Measurements from ENCODE around the gene PIGT. TPM values are rescaled to one million over a fixed set of nuclear protein-coding genes. Genes with fewer than 3 reads are reported as not detected.
A peak's percentile ranks its signal among the peaks of the same experiment; 100 is the strongest.

Gene PIGT
- total RNA-seq, 2 donors from 2014 or later = 83.3 to 90.1 TPM

DNA sequence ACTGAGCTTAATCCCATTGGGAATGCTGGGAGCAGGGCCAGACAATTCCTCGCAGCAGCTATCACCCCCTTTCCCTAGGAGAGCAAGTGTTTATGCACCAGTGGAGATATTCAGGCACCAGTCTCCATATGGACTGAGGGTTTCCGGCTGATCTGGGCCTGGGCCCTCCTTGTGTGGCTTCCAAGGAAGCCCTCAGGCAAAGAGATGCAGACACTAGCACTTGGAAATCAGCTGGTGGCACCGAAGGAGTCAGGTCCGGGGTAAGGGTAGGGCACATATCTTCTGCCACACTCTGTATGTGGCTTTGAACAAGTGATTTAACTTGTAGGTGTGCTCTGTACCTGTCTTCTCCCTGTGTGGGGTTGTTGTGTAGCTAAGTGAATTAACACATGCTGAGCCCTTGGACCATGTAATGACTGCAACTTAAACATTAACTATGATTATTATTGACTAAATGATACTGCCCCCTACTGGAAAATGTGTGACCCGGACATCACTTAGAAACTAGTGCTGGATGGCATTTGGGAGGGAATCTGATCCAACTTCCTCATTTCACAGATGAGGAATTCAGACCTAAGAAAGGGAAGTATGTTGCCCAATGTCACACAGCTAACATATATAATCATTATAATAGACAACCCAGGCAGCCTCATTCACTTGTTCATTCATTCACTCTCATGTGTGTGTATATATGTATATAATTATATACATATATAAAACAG is 34.3 kb downstream of the PIGT start:
- Mint-ChIP-seq H3K9me3 (no peaks in the 10 kb centered on the region), H3K27me3 (ENCODE audit: insufficient read depth) (no peaks in the 10 kb centered on the region), H3K4me3 (no peak overlapping the region), H3K36me3 (ENCODE audit: low read depth) (no peaks in the 10 kb centered on the region), H3K27ac (peak overlapping the region; percentile 87), H3K4me1 (peaks cover 39% of the 10 kb centered on the region)
- Histone ChIP-seq H3K27ac (ENCODE audit: low read depth, low read length) (no peak overlapping the region), H3K9me3 (ENCODE audit: control insufficient read depth, low read length) (no peaks in the 10 kb centered on the region), H3K4me1 (ENCODE audit: control insufficient read depth, insufficient read depth, low read length) (peaks cover 9% of the 10 kb centered on the region), H3K9ac (ENCODE audit: extremely low read depth, low read length, poor library complexity, severe bottlenecking) (no peak overlapping the region), H3K4me3 (ENCODE audit: low read length) (no peak overlapping the region), H3K27me3 (ENCODE audit: control insufficient read depth, insufficient read depth, low read length, poor library complexity, severe bottlenecking) (no peaks in the 10 kb centered on the region), H3K36me3 (ENCODE audit: control insufficient read depth, insufficient read depth, low read length) (no peaks in the 10 kb centered on the region)
- DNase-seq = peak; percentile 67
- TF ChIP-seq, protein P1, sequence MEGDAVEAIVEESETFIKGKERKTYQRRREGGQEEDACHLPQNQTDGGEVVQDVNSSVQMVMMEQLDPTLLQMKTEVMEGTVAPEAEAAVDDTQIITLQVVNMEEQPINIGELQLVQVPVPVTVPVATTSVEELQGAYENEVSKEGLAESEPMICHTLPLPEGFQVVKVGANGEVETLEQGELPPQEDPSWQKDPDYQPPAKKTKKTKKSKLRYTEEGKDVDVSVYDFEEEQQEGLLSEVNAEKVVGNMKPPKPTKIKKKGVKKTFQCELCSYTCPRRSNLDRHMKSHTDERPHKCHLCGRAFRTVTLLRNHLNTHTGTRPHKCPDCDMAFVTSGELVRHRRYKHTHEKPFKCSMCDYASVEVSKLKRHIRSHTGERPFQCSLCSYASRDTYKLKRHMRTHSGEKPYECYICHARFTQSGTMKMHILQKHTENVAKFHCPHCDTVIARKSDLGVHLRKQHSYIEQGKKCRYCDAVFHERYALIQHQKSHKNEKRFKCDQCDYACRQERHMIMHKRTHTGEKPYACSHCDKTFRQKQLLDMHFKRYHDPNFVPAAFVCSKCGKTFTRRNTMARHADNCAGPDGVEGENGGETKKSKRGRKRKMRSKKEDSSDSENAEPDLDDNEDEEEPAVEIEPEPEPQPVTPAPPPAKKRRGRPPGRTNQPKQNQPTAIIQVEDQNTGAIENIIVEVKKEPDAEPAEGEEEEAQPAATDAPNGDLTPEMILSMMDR (conservative IDR thresholded peaks at IDR 0.05) = peak; percentile 88
- WGBS, 2 experiments (ENCODE audit: insufficient coverage in 1 of 2, insufficient read length in 1 of 2) = 68 to 74% methylated on average over 4 to 5 of the region's 5 CpGs

DNA sequence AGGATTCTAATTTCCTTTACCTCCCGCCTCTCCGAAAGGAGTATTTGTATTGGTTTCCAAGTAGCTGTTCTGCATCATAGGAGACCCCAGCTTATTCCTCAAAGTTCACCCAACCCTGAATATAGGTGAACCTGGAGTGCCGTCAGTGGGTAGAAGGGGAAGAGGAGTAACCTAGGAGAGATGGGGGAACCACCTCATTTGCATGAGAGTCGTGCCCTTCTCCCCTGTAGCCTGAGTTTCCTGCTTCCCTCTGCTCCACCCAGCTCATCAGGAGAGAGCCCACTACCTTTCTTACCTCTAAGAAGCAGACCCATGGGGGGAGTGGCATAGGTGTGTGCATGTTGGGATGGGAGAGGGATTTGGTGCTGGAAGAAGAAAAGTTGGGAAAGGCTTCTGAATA is 36.3 kb downstream of the PIGT start:
- TF ChIP-seq, protein P1 (conservative IDR thresholded peaks at IDR 0.05) = no peak
- WGBS, 2 experiments (ENCODE audit: insufficient coverage in 1 of 2, insufficient read length in 1 of 2) = 81% methylated on average over 4 of the region's 4 CpGs; no CpG with 5 or more reads in 1 of the 2 experiments
- no peak overlapping the region for H3K27ac ChIP-seq (ENCODE audit: low read depth, low read length)
- Mint-ChIP-seq H3K4me3 (no peak overlapping the region), H3K27me3 (ENCODE audit: insufficient read depth) (no peaks in the 10 kb centered on the region), H3K27ac (no peak overlapping the region), H3K36me3 (ENCODE audit: low read depth) (no peaks in the 10 kb centered on the region), H3K4me1 (peaks cover 26% of the 10 kb centered on the region), H3K9me3 (no peaks in the 10 kb centered on the region)
- H3K36me3 ChIP-seq (ENCODE audit: control insufficient read depth, insufficient read depth, low read length) = no peaks in the 10 kb centered on the region
- no peak overlapping the region for H3K9ac ChIP-seq (ENCODE audit: extremely low read depth, low read length, poor library complexity, severe bottlenecking)
- no peaks in the 10 kb centered on the region for H3K27me3 ChIP-seq (ENCODE audit: control insufficient read depth, insufficient read depth, low read length, poor library complexity, severe bottlenecking)
- H3K4me1 ChIP-seq (ENCODE audit: control insufficient read depth, insufficient read depth, low read length) = peaks cover 9% of the 10 kb centered on the region
- no peak for DNase-seq
- H3K4me3 ChIP-seq (ENCODE audit: low read length) = no peak overlapping the region
- no peaks in the 10 kb centered on the region for H3K9me3 ChIP-seq (ENCODE audit: control insufficient read depth, low read length)

DNA sequence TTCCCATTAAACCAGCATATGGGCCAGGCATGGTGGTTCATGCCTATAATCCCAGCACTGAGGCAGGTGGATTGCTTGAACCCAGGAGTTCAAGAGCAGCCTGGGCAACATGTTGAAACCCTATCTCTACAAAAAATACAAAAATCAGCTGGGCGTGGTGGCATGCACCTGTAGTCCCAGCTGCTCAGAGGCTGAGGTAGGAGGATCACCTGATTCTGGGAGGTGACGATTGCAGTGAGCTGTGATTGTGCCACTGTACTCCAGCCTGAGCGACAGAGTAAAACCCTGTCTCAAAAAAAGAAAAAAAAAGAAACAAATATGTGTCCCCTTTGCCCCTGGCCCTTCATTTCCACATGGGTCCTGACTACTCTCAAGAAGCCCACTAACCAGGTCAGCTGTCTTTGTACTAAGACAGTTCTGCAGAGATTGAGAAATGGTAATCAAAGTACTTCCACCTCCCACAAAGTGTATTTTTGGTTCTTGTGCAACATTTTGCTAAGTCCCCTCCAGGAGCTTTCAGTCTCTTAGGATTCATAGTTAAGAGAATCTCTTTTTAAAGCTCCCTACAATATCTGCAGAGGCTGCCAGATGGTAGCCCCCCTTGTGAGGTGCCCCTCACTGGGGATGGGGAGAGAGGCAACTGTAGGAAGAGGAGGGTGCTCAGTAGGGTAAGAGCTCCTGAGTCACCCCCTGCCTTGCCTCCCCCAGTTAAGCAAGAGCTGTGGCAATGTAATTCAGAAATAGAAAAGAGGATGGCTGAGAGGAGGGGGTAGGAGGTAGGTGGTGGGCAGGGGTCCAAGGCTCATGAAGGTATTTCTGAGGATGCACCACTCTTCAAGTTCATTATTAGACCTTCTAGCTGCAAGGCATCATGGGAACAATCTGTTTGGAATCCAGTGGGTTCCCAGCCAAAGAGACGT is 37.1 kb downstream of the PIGT start:
- WGBS, 2 experiments (ENCODE audit: insufficient coverage in 1 of 2, insufficient read length in 1 of 2) = 96 to 100% methylated on average over 3 to 4 of the region's 4 CpGs

More for the DNA sequence above, 37.1 kb downstream of the PIGT start:
- Histone ChIP-seq H3K9me3 (ENCODE audit: control insufficient read depth, low read length) (no peaks in the 10 kb centered on the region), H3K4me3 (ENCODE audit: low read length) (no peak overlapping the region), H3K9ac (ENCODE audit: extremely low read depth, low read length, poor library complexity, severe bottlenecking) (no peak overlapping the region), H3K27ac (ENCODE audit: low read depth, low read length) (no peak overlapping the region), H3K36me3 (ENCODE audit: control insufficient read depth, insufficient read depth, low read length) (no peaks in the 10 kb centered on the region), H3K4me1 (ENCODE audit: control insufficient read depth, insufficient read depth, low read length) (peaks cover 9% of the 10 kb centered on the region), H3K27me3 (ENCODE audit: control insufficient read depth, insufficient read depth, low read length, poor library complexity, severe bottlenecking) (no peaks in the 10 kb centered on the region)
- TF ChIP-seq, protein P1 (conservative IDR thresholded peaks at IDR 0.05) = no peak
- Mint-ChIP-seq H3K27ac (no peak overlapping the region), H3K4me1 (peaks cover 27% of the 10 kb centered on the region), H3K9me3 (no peaks in the 10 kb centered on the region), H3K27me3 (ENCODE audit: insufficient read depth) (no peaks in the 10 kb centered on the region), H3K36me3 (ENCODE audit: low read depth) (no peaks in the 10 kb centered on the region), H3K4me3 (no peak overlapping the region)
- DNase-seq = no peak

Measured in endodermal cell (in vitro differentiated cells).